ENCODE measurements around the gene SSPN.
A peak's percentile ranks its signal among the peaks of the same experiment; 100 is the strongest.

SSPN gene

GRCh38 chr12:26269562-26270284 lies 74.3 kb downstream of the SSPN start:
- DNase-seq = no peak

- DNase-seq = no peak
Observed at GRCh38 chr12:26271024-26271423, 75.7 kb downstream of the SSPN start.

- DNase-seq = no peak
Observed at GRCh38 chr12:26271889-26272492, 76.6 kb downstream of the SSPN start.

GRCh38 chr12:26272851-26273250 lies 77.5 kb downstream of the SSPN start:
- no peak for DNase-seq

- no peak for DNase-seq
Observed at GRCh38 chr12:26273811-26274210, 78.4 kb downstream of the SSPN start.

- DNase-seq = peak in 3 of 4 experiments; percentile 4 to 37 (median 19)
Observed at GRCh38 chr12:26274441-26275312, 79.3 kb downstream of the SSPN start.

- no peak for DNase-seq
Observed at GRCh38 chr12:26275313-26276131, 80.1 kb downstream of the SSPN start.

GRCh38 chr12:26276709-26277108 lies 81.3 kb downstream of the SSPN start:
- DNase-seq = no peak

- no peak for DNase-seq
Observed at GRCh38 chr12:26277506-26278246, 82.3 kb downstream of the SSPN start.

- no peak for DNase-seq
Observed at GRCh38 chr12:26278266-26278665, 82.9 kb downstream of the SSPN start.

GRCh38 chr12:26278666-26279065 lies 83.3 kb downstream of the SSPN start:
- no peak for DNase-seq

GRCh38 chr12:26279091-26279490 lies 83.7 kb downstream of the SSPN start:
- no peak for DNase-seq

GRCh38 chr12:26279908-26280307 lies 84.5 kb downstream of the SSPN start:
- no peak for DNase-seq

- no peak for DNase-seq
Observed at GRCh38 chr12:26280869-26281268, 85.5 kb downstream of the SSPN start.

- no peak for DNase-seq
Observed at GRCh38 chr12:26281320-26281719, 85.9 kb downstream of the SSPN start.

GRCh38 chr12:26282339-26282940 lies 87.1 kb downstream of the SSPN start:
- no peak for DNase-seq

- no peak for DNase-seq
Observed at GRCh38 chr12:26283046-26283445, 87.7 kb downstream of the SSPN start.

GRCh38 chr12:26283617-26284016 lies 88.2 kb downstream of the SSPN start:
- no peak for DNase-seq

GRCh38 chr12:26285401-26285800 lies 90.0 kb downstream of the SSPN start:
- no peak for DNase-seq

GRCh38 chr12:26286186-26286585 lies 90.8 kb downstream of the SSPN start:
- DNase-seq = no peak

GRCh38 chr12:26287671-26288381 lies 92.5 kb downstream of the SSPN start:
- DNase-seq = no peak
